ENCODE measurements around the gene LYST.

GRCh38 chr1:235657747-235658526 is 208.8 kb downstream of the LYST start:
- TF ChIP-seq GATA3 (IDR thresholded peaks at IDR 0.05; ENCODE audit: low read depth, low read length) (no peak), GATA2 (IDR thresholded peaks at IDR 0.05; ENCODE audit: low read depth, low read length) (no peak)
